Measurements from ENCODE around the gene MYLK4.

Gene MYLK4

DNA sequence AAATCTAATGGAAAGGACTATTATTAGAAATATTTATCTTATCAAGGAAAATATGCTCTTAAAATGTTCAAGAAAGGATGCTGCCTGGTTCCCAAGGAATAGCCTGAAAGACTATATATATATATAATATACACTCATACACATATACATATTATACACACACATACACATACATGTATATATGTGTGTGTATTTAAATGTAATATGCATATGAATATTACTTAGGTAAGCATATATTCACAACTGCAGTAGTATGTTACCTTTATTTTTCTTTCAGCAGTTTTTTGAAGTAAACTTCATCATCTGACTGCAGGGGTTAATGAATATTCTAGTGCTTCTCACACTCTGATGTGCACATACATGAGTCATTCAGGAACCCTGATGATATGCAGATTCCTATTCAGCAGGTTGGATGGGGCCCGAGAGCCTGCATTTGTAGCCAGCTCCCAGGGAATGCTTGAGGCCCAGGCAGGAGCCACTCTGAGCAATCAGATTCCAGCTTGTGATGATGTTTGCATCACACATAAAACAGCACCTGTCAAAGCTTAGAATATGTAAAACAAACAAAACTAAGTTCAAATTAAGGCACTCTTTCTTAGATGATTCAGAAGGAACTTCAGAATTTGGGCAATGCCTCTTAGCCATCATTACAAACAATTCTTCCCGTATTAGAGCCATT is 16.1 kb downstream of the MYLK4 start:
- peak; percentile 48 for DNase-seq (ENCODE audit: low read depth, low spot score)

DNA sequence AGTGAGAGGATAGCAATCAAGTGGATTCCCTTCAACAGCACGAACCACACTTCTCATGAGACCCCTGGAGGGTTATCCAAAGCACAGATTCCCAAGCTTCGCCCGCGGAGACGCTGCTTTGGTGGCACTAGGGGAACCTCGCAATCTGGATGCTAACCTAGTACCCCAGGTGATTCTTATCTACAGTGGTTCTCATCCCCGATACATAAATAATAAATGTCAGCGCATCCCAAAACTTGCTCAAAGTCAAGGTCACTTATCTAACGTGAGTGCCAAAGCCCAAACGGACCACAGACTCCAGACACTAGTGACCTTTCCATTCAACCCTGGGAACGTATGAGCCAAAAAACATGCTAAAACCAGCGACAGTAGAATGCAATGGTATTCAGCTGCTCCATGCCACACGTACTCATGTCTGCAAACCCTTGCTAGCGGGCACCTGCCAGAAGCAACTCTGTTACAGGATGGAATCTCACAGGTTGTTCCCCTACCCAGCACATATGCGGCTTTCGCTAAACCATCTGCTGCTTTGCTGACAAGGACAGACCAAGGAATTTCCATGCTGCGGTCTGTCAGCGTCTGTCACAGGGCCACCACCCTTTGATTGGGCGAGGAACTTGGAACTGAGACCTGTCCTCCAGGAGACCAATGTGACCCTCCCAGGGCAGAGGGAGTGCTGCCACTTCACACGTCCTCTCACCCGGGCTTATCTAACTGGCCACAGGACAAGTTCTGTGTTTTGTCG is 16.8 kb downstream of the MYLK4 start:
- no peak for DNase-seq (ENCODE audit: low read depth, low spot score)

DNA sequence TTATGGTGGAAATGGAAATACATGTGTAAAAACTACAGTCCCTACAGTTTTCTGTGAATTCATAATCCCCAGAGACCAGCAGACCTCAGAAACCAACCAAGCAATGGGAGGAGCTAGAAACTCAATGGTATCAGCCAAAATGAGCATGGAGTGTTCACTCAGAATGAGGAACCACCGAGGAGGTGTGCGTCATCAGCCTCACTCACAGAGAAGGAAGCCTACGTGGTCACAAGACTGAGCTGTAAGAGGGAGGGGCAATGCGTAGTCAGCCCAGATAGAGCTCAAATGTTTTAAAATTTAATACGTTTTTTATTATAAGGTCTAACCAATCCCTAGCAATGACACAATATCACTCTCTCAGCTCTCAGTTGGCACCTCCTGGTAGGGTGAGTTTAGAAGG is 17.4 kb downstream of the MYLK4 start:
- DNase-seq (ENCODE audit: low read depth, low spot score), result no peak

- no peak for DNase-seq (ENCODE audit: low read depth, low spot score)
Measured at GRCh38 chr6:2732503-2733089, 18.1 kb downstream of the MYLK4 start.

GRCh38 chr6:2731281-2731909 is 19.3 kb downstream of the MYLK4 start:
- DNase-seq (ENCODE audit: low read depth, low spot score), result no peak

- DNase-seq (ENCODE audit: low read depth, low spot score), result no peak
Measured at GRCh38 chr6:2730353-2731107, 20.2 kb downstream of the MYLK4 start.

DNA sequence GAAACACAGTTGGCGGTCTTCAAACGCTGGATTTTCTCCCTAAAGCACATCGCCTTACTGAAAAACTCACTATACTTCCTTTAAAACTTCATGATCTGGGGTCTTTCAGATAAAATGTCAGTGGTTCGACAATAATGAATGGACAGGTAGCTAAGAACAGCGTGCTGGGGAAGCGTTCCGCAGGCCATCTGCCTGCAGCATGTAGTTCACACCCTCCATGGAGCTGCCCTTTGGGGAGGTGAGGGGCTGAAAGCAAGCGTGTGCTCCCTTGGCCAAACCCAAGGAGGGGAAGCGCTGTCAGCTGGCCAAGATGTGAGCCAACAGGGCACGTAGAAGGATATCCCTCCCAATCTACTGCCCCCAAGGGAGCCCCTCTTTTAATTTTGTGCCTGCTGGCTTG is 20.8 kb downstream of the MYLK4 start:
- no peak for DNase-seq (ENCODE audit: low read depth, low spot score)

DNA sequence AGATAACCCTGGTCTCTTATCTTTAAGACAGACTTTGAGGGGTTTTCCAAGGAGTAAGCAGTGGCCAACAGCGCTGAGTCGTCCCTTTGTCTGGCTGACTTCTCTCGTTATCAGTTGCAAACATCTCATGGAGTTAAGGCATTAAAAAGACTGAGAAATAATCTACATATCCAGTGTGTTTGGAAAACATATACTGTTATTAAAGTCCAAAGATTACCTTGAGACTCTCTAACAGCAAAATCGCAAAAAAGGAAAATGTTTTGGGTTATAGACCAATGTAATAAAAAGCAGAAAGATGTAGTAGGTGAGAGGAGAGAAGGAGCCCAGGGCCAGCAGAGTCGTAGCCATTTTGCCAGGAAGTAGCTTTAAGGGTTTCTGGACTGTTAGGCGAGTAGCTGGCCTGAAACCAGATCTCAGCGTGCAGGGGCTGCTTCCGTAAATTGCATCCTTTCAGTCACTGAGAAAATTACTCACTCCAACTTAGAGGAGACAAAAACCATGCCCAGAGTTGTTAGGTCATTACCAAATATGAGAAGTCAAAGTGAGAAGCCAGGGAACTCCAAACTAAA is 24.6 kb downstream of the MYLK4 start:
- no peak for DNase-seq (ENCODE audit: low read depth, low spot score)

- DNase-seq (ENCODE audit: low read depth, low spot score), result no peak
Measured at GRCh38 chr6:2725364-2725988, 25.2 kb downstream of the MYLK4 start.

DNA sequence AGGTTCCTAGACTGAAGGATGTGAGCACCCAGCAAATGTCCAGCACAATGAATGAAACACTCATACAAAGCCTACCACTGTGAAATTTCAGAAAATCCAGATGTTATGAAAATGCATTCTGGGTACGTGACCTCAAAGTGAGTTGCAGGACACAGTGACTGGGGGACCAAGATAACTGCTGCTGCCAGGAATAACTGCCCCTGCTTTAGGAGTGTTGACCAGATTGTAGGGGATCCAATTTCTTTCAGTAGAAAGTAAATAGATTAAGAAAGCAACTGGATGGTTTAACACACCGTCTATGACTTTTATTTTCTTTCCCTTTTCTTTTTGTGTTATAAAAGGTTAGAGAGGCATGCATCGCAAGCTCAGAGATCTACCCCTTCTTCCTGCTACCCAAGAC is 29.5 kb downstream of the MYLK4 start:
- DNase-seq (ENCODE audit: low read depth, low spot score), result no peak

GRCh38 chr6:2719093-2719455 is 31.6 kb downstream of the MYLK4 start:
- DNase-seq (ENCODE audit: low read depth, low spot score), result no peak

DNA sequence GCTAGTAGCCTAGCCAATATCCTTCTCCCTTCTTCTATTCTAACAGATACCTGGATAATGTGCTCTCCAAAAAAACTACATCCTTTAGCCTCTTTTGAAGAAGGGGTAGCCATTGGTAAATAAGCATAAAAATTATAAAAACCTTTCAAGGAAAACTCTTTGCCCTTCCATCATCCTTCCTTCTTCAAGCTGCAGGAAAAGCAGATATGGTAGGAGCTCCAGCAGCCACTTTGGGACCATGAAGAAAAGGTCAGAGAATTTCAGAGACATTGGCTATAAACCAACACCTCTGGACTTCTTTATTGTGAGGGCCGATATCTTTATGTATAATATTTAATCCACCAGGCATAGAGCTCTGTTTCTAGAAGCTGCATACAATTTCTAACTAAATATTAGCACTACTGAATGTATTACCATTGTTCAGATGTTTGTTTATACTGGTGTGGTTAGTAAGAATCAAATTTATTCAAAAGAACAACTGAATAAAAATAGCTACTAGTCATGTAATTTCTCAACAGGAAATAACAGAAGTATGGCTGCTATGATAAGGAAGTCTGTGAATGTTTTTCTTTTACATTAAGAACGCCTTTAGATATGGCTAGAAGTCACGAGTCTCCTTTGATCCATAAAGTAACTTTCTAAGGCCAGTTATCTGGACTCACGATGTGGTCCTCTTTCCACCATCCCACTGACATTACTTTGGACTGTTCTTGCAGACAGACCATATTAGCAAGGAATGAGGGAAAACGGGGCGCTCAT is 32.2 kb downstream of the MYLK4 start:
- no peak for DNase-seq (ENCODE audit: low read depth, low spot score)

DNA sequence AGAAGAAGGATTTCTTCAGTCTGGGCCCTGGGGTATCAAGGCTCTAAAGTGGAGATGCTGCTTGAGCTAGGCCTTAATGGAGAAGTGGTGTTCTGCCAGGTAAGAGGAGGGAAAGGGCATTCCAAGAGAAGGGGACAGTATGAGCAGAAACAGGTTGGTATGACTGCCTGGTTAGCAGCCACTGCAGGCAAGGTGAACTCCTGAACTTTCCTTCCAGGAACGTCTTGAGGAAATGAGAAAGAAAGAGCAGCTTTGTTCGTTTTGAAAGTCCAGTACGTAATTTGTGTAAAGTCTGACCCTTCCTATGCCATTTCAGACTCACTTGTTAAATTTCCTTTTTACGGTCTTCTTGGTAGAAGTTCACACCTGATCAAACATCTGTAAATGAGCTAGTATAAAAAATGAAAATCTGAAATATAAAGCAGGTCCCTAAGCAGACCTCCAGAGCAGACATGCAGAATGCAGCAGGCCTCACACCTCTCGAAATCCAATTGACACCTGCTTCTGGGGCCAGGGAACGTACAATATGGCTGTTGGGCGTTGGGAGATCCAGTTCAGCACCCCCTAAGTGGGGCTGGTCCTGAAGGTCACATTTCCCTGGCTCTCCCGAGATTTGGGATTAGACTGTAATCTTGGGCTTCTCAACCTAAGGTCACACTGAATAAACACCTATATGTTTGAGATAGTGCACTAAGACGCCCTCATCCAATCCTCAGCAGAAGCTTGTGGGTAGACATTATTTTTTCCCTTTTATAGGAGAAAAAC is 33.6 kb downstream of the MYLK4 start:
- DNase-seq (ENCODE audit: low read depth, low spot score), result no peak

DNA sequence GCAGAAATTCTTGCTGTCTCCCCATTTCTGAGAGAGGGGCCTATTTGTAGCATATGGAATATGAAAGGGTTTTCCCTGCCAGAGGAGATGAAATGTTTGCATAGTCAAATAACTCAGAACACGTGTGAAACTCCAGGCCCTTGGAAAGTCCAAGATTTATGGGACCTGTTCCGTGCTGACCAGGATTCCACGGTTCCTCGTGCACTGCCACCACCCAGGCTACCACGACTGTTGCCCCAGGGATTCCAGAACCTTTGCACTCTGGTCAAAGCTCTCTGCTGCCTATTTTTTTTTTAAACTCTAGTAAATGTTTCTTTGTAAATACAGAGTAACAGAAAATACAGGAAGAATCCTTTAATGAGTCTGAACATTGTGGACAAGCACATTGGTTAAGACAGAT is 35.0 kb downstream of the MYLK4 start:
- no peak for DNase-seq (ENCODE audit: low read depth, low spot score)

DNA sequence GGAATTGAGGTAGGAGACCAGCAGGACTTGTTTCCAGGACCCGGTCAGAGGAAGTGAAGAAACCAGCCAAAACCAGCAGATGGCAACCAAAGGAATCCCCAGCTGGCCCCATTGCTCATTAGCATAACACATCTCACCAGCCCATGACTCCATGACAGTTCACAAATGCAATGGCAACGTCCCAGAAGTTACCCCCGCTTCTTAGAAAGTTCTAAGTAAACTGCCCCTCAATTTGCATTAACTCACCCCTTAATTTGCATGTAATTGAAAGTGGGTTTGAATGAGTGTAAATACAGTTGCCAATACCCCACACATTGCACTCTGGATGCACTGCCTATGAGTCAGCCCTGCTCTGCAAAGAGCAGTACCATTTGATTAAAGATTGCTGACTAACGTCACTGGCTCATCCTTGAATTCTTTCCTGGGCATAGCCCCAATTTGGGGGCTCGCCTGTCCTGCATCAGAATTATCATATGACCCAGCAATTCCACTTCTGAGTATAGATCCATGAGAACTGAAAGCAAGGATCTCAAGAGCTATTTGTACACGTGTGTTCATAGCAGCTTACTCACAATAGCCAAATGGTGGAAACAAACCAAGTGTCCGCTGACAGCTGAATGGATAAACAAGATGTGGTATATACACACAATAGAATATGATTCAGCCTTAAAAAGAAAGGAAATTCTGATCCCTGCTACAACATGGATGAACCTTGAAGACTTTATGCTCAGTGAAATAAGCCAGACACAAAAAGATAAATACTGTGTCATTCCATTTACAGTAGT is 36.4 kb downstream of the MYLK4 start:
- no peak for DNase-seq (ENCODE audit: low read depth, low spot score)

GRCh38 chr6:2713473-2714110 is 37.1 kb downstream of the MYLK4 start:
- no peak for DNase-seq (ENCODE audit: low read depth, low spot score)

DNA sequence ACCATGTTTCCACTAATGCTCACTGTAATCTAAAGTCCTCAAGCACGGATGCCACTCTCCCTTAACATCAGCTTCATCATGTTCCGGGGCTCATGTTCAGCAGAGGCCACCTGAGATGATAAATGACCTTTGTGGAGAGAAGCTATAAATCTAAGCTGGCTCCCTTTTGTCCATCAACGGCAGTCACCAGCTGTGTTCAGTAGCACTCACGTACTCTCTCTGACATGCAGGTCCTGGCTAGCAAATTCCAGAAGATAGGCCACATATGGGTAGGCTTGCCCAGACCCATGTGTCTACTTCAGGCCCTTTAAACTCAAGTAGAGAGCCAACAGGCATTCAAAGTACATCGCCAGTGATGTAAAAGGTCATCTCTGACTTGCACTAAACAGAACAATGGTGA is 38.6 kb downstream of the MYLK4 start:
- DNase-seq (ENCODE audit: low read depth, low spot score), result no peak

- DNase-seq (ENCODE audit: low read depth, low spot score), result no peak
Measured at GRCh38 chr6:2710412-2710811, 40.3 kb downstream of the MYLK4 start.

Data from iPS DF 19.7 (cell line).